Thoracic aorta (tissue), 2 donors: ENCODE results near the gene DCBLD1. TPM values are rescaled to one million over a fixed set of nuclear protein-coding genes. Genes with fewer than 3 reads are reported as not detected.

Experiments used
- ATAC-seq: fragments of 150-250 bp; one replicate; pipeline ENCODE4 v1.8.0; 2017; ENCODE audit warnings: low read depth; ENCODE audit not compliant: insufficient number of reproducible peaks, low FRiP score
- DNase-seq: peaks from one replicate; pipeline ENCODE4 v3.0.0-alpha.2; 2020; ENCODE audit warnings: low spot score
- H3K27ac ChIP-seq, 2 donors: fragments of 200-600 bp; sonication (generic); 1 replicate in 1 of 2; 2 replicates in 1 of 2; pipeline ENCODE4 v1.5.1; 2016; ENCODE audit warnings: mild to moderate bottlenecking in 2 of 2, moderate library complexity in 2 of 2
- H3K27me3 ChIP-seq: fragments of 200-600 bp; sonication (generic); replicated peaks from 2 replicates; pipeline ENCODE4 v1.6.0; 2016; ENCODE audit warnings: mild to moderate bottlenecking; ENCODE audit not compliant: insufficient read depth
- H3K36me3 ChIP-seq: fragments of 200-600 bp; sonication (generic); one replicate; pipeline ENCODE4 v1.5.1; 2016
- H3K4me1 ChIP-seq, 2 donors: fragments of 200-600 bp; sonication (generic); 1 replicate in 1 of 2; 2 replicates in 1 of 2; pipeline versions ENCODE4 v1.5.1 to v1.6.0; 2016; ENCODE audit warnings: low read depth in 2 of 2, mild to moderate bottlenecking in 1 of 2; ENCODE audit not compliant: control insufficient read depth in 1 of 2
- H3K4me3 ChIP-seq: fragments of 200-600 bp; sonication (generic); 2 replicates; pipeline ENCODE4 v1.5.1; 2016; ENCODE audit warnings: mild to moderate bottlenecking
- H3K9me3 ChIP-seq: fragments of 200-600 bp; sonication (generic); 2 replicates; pipeline ENCODE4 v1.5.1; 2016
- CTCF ChIP-seq: fragments of 200-600 bp; sonication (generic); IDR thresholded peaks from one replicate; pipeline ENCODE4 v1.5.1; 2019; ENCODE audit warnings: antibody characterized with exemption
- total RNA-seq, 2 donors: library from RNA; depleted of rRNA; stranded (reverse); fragments of >200 nt; gene quantifications; one replicate each; pipeline versions ENCODE4 v1.1.0 to v1.2.3, GENCODE V29; 2016

The DCBLD1 gene
- total RNA-seq, 2 donors from 2014 or later: 6.4 to 33.2 TPM

GRCh38 chr6:117518870-117519269, 36.4 kb downstream of the DCBLD1 start:
- no peak overlapping the region for H3K27ac ChIP-seq

GRCh38 chr6:117520603-117521395, 38.3 kb downstream of the DCBLD1 start:
- TF ChIP-seq CTCF: no peak
- no peak for ATAC-seq
- Histone ChIP-seq H3K4me3 (no peak overlapping the region), H3K9me3 (no peaks in the 10 kb centered on the region), H3K36me3 (no peaks in the 10 kb centered on the region), H3K27me3 (no peaks in the 10 kb centered on the region), H3K27ac (no peak overlapping the region), H3K4me1 (no peaks in the 10 kb centered on the region)
- no peak for DNase-seq

More at GRCh38 chr6:117518870-117519269, 36.4 kb downstream of the DCBLD1 start:
- no peak for DNase-seq
- no peak for ATAC-seq
- TF ChIP-seq CTCF: no peak
- H3K9me3 ChIP-seq: no peaks in the 10 kb centered on the region
- no peak overlapping the region for H3K4me3 ChIP-seq
- peaks cover under 1 to 1% of the 10 kb centered on the region in 2 donors for H3K4me1 ChIP-seq
- H3K27me3 ChIP-seq: no peaks in the 10 kb centered on the region
- H3K36me3 ChIP-seq: no peaks in the 10 kb centered on the region

GRCh38 chr6:117521791-117522502, 39.5 kb downstream of the DCBLD1 start:
- Histone ChIP-seq H3K27ac (no peak overlapping the region), H3K9me3 (no peaks in the 10 kb centered on the region), H3K27me3 (no peaks in the 10 kb centered on the region), H3K4me3 (no peak overlapping the region), H3K36me3 (no peaks in the 10 kb centered on the region), H3K4me1 (no peaks in the 10 kb centered on the region)
- ATAC-seq: no peak
- TF ChIP-seq CTCF: no peak
- DNase-seq: no peak

GRCh38 chr6:117525607-117526006, 43.1 kb downstream of the DCBLD1 start:
- H3K27me3 ChIP-seq: no peaks in the 10 kb centered on the region
- DNase-seq (no peak), ATAC-seq (no peak)
- no peak for TF ChIP-seq CTCF
- no peaks in the 10 kb centered on the region for H3K4me1 ChIP-seq
- H3K36me3 ChIP-seq: no peaks in the 10 kb centered on the region
- H3K9me3 ChIP-seq: no peaks in the 10 kb centered on the region
- no peak overlapping the region for H3K4me3 ChIP-seq
- no peak overlapping the region for H3K27ac ChIP-seq

- no peak overlapping the region for H3K27ac ChIP-seq
- no peaks in the 10 kb centered on the region for H3K36me3 ChIP-seq
- ATAC-seq (no peak), DNase-seq (no peak)
- H3K4me1 ChIP-seq: no peaks in the 10 kb centered on the region
- no peaks in the 10 kb centered on the region for H3K27me3 ChIP-seq
- H3K9me3 ChIP-seq: no peaks in the 10 kb centered on the region
- no peak for TF ChIP-seq CTCF
- no peak overlapping the region for H3K4me3 ChIP-seq
Measured at GRCh38 chr6:117530467-117531242, 48.2 kb downstream of the DCBLD1 start.
